GM18868 (cell line): ENCODE data around the gene SZRD1.

Source experiments
- ATAC-seq: cut with Tn5 transposase; IDR thresholded peaks from one replicate; pipeline ENCODE4 v1.9.1; 2021; ENCODE audit warnings: mild to moderate bottlenecking, moderate library complexity; ENCODE audit not compliant: unreplicated experiment

The SZRD1 gene

GRCh38 chr1:16393570-16394521 lies 26.8 kb downstream of the SZRD1 start:
- ATAC-seq, result no peak

- no peak for ATAC-seq
Measured at GRCh38 chr1:16394977-16395376, 27.9 kb downstream of the SZRD1 start.

GRCh38 chr1:16396591-16396990 lies 29.5 kb downstream of the SZRD1 start:
- no peak for ATAC-seq

GRCh38 chr1:16397120-16397519 lies 30.1 kb downstream of the SZRD1 start:
- ATAC-seq, result no peak

- ATAC-seq, result no peak
Measured at GRCh38 chr1:16398371-16398953, 31.4 kb downstream of the SZRD1 start.

- no peak for ATAC-seq
Measured at GRCh38 chr1:16402742-16403141, 35.7 kb downstream of the SZRD1 start.

GRCh38 chr1:16405441-16405840 lies 38.4 kb downstream of the SZRD1 start:
- ATAC-seq, result no peak

GRCh38 chr1:16406868-16407267 lies 39.8 kb downstream of the SZRD1 start:
- ATAC-seq, result no peak

- no peak for ATAC-seq
Measured at GRCh38 chr1:16409536-16410152, 42.6 kb downstream of the SZRD1 start.

- no peak for ATAC-seq
Measured at GRCh38 chr1:16410803-16411202, 43.8 kb downstream of the SZRD1 start.

GRCh38 chr1:16413191-16413590 lies 46.1 kb downstream of the SZRD1 start:
- ATAC-seq, result no peak

- no peak for ATAC-seq
Measured at GRCh38 chr1:16418823-16419425, 51.9 kb downstream of the SZRD1 start.

GRCh38 chr1:16420424-16421118 lies 53.5 kb downstream of the SZRD1 start:
- peak; percentile 86 for ATAC-seq

GRCh38 chr1:16421201-16421600 lies 54.2 kb downstream of the SZRD1 start:
- ATAC-seq, result no peak

- ATAC-seq, result no peak
Measured at GRCh38 chr1:16422041-16422440, 55.0 kb downstream of the SZRD1 start.

- ATAC-seq, result no peak
Measured at GRCh38 chr1:16425125-16426025, 58.3 kb downstream of the SZRD1 start.

- no peak for ATAC-seq
Measured at GRCh38 chr1:16430606-16431005, 63.6 kb downstream of the SZRD1 start.

- ATAC-seq, result no peak
Measured at GRCh38 chr1:16433030-16433429, 66.0 kb downstream of the SZRD1 start.

GRCh38 chr1:16434007-16434406 lies 67.0 kb downstream of the SZRD1 start:
- ATAC-seq, result no peak

- ATAC-seq, result no peak
Measured at GRCh38 chr1:16434501-16434900, 67.5 kb downstream of the SZRD1 start.
